WTC11 (cell line): ENCODE results near the gene UFL1. TPM values are rescaled to one million over a fixed set of nuclear protein-coding genes. Genes with fewer than 3 reads are reported as not detected.

Experiments used
- total RNA-seq: library from RNA; stranded (reverse); gene quantifications from 3 replicates; pipeline ENCODE4 v1.2.3, GENCODE V29; 2021

UFL1 gene
- total RNA-seq, 1 experiment from 2014 or later = 15.3 TPM

Other genes starting within 250 kb of the UFL1 start
- gene FHL5, start 41.3 kb downstream of the UFL1 start, total RNA-seq = not detected in 3 replicates